ENCODE data around the gene ATP6V1B1.

DNA sequence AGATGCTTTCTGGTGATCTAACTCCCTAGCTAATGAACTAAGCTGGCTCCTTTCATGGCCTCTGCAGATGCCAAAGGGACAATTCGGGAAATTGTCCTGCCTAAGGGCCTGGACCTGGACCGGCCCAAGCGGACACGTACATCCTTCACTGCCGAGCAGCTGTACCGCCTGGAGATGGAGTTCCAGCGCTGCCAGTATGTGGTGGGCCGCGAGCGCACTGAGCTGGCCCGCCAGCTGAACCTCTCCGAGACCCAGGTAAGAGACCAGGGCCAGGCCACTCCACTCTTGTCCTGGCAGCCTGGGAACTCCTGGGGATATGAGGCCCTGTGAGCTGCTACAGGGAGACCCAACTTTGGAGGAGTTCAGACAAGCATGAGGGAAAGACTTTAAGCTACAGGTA is 14.7 kb upstream of the ATP6V1B1 start:
- TF ChIP-seq POLR2A (IDR thresholded peaks at IDR 0.05) (no peak), EP300 (IDR thresholded peaks at IDR 0.05) (no peak)

Data from sigmoid colon (tissue), 4 donors.